Mammary epithelial cell (primary cell): ENCODE results near the gene VWA3A.

Experiments
- EZH2 ChIP-seq: IDR thresholded peaks from 2 replicates; pipeline ENCODE4 v1.6.1; 2012; ENCODE audit warnings: low read length, inconsistent platforms, borderline replicate concordance
- TF ChIP-seq, protein P1 (sequence below), 2 donors: IDR thresholded peaks in 1 of 2; conservative IDR thresholded peaks in 1 of 2; 2 replicates each; pipeline ENCODE4 v1.5.1; 2011 to 2012; ENCODE audit warnings: inconsistent platforms in 2 of 2, low read length in 2 of 2, mild to moderate bottlenecking in 2 of 2, control low read depth in 1 of 2, low read depth in 1 of 2; ENCODE audit not compliant: insufficient read depth in 1 of 2; ENCODE audit errors: extremely low read depth in 1 of 2

DNA sequence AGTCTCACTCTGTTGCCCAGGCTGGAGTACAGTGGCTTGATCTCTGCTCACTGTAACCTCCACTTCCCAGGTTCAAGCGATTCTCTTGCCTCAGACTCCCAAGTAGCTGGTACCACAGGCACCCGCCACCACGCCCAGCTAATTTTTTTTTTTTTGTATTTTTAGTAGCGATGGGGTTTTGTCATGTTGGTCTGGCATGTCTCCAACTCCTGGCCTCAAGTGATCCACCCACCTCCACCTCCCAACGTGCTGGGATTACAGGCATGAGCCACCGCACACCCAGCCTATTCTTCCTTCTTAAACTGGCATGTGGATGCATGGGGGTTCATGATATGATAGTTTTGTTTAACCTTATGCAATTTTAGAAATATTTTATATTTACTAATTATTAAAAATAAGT lies 39.4 kb upstream of the VWA3A start:
- TF ChIP-seq, protein P1, sequence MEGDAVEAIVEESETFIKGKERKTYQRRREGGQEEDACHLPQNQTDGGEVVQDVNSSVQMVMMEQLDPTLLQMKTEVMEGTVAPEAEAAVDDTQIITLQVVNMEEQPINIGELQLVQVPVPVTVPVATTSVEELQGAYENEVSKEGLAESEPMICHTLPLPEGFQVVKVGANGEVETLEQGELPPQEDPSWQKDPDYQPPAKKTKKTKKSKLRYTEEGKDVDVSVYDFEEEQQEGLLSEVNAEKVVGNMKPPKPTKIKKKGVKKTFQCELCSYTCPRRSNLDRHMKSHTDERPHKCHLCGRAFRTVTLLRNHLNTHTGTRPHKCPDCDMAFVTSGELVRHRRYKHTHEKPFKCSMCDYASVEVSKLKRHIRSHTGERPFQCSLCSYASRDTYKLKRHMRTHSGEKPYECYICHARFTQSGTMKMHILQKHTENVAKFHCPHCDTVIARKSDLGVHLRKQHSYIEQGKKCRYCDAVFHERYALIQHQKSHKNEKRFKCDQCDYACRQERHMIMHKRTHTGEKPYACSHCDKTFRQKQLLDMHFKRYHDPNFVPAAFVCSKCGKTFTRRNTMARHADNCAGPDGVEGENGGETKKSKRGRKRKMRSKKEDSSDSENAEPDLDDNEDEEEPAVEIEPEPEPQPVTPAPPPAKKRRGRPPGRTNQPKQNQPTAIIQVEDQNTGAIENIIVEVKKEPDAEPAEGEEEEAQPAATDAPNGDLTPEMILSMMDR (conservative IDR thresholded peaks at IDR 0.05 in 1 of 2, IDR thresholded peaks at IDR 0.05 in 1 of 2; ENCODE audit: extremely low read depth in 1 of 2, insufficient read depth in 1 of 2, low read depth in 1 of 2, low read length in 2 of 2) = no peak
- no peak for TF ChIP-seq EZH2
